ENCODE measurements around the gene EGFLAM.

Gene EGFLAM

GRCh38 chr5:38423276-38424147 lies 165.2 kb downstream of the EGFLAM start:
- FAIRE-seq: no peak

DNA sequence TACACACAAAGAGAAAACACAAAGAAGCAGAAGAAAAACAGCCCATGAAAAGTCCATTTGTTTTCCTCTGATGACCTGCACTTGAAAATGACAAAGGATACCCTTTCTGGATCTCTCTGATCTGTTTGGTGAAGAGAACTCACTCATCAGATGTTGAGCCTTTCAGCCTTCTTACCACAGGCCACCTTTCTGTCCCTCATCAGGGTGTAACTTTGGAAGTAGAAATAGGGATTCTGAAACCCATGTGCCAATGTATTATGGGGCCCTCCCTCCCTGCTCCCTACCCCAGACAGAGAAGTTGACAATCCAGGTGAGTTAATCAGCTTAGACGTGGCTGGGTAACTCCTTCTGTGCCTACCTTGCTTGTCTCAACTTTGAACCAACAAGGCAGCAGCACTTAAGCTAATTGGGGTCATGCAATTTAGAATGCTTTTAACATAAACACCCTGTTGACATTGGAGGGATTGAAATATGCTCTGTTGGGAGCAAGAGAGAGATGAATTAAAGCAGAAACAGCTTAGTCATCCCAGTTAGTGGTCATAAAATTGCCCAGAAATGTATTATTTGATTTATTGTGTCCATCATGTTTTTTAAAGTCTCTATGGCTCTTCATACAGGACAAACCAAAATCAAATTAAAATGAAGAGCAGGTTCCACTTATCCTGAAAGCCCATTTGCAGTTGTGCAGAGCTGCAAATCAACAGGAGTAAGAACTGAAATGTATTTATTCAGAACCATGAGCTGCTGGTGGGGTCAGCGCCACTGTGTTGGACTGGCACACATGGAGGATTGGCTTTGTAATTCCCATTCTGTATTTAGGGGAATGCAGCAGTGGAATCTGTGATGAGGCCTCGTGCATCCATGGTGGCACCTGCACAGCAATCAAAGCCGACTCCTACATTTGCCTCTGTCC lies 166.0 kb downstream of the EGFLAM start:
- no peak for FAIRE-seq

DNA sequence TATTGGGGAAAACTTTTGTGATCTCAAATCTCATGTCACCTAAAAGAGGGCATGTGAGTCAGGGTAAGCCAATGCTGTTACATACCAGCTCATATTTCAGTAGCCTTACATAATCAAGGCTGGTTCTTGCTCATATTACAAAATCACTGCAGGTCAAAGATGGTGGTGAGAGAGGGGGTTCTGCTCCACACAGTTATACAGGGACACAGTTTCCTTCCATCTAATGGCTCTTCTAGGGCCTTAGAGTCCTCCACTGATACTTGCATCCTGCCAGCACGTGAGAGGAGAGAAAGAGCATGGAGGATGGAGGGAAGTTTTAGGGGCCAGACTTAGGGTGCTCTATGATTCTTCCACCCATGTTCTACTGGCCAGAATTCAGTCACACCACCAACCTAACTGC lies 168.1 kb downstream of the EGFLAM start:
- no peak for FAIRE-seq

DNA sequence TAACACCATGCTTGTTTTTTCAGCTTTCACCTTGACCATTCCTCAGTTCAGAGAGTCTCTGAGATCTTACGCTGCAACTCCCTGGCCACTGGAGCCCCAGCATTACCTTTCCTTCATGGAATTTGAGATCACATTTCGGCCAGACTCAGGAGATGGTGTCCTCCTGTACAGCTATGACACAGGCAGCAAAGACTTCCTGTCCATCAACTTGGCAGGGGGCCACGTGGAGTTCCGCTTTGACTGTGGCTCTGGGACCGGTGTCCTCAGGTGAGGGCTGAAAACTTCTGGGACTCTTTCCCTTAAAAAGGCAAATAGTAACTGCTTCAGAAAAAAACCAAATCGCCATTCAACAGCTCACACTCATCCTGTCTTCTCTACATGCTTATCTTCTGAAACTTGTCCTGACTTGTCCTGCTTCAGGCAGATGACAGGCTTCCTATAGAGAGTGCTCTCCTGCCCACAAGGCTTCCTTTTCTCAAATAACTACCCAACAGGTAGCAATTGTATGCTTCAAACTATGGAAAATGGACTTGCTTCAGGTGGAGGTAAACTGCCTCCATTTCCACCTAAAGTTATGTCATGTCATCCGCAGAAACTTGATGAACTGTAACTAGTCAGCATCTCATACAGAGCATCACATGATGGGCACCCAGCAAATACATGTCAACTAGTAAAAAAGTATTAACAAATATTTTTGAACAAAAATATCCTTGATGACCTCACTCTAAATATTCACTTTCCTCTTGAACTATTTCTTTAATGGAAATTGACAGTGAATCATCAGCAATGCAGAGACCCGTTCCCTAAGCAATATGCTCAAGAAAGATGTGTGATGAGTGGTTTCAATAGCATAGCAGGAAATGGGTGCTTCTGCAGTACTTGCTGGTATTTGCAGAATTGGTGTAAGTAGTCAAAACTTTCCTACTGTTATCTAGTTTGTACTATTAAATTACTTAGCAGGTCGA lies 168.9 kb downstream of the EGFLAM start:
- no peak for FAIRE-seq

GRCh38 chr5:38431242-38431853 lies 173.0 kb downstream of the EGFLAM start:
- FAIRE-seq: no peak

DNA sequence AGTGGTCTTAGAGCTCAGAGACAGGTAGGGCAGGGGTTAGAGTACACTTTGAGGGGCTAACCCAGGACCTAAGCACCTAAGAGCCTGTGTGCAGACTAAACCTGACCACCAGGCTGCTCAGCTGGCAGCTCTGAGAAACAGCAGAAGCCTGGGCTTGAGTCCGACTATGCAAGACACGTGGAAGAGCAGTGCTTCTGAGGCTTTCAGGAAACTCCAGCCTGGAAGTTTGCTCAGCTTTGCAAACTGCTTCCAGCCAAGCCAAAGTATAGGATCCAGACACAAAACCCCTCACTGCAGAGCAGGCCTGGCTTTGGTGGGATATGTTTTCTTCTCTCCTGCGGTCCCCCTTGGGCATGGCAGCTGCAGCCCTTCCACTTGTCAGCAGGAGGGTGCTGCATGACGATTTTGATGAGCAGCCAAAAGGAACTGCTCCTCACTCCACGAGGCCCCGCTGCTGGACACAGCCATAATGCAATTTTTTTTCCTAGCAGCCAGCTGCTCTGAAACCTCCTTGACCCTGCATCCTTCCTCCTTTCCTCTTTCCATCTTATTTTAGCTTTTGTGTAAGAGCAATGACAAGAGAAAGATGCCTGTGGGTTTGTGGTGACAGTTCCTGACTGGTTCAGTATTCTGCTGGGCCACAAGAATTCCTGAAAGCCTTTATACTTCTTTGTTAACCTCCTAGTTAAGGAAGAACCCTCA lies 175.0 kb downstream of the EGFLAM start:
- FAIRE-seq: no peak

DNA sequence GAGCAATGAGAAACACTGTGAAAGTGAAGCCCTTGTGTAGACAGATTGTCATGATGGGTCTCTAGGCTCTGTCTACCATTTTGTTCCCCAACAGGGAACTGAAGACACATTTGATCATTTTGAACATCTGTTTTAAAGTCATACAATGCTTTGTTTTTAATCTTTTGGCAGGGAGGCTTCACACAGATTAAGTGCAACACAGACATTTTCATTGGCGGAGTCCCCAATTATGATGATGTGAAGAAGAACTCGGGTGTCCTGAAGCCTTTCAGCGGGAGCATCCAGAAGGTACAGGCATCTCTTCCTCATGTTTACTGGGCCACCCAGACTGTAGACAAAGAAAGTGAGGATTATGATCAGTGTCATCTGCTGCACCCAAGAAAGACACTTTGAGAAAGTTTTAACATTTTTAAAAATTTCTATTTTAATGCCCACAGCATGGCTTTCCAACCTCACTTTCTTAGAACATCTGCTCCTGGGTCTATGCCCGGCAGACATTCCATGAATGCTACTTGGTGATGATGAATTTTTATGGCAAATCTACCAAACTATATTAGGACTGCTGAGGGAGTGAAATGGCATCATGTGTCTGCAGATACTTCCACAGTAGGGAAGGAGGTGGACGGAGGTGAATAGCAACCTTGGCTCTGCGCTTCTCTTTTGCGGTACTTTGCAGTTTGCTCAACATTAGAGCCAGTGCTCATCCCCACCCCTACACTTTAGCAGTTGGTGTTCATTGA lies 176.8 kb downstream of the EGFLAM start:
- FAIRE-seq: no peak

- no peak for FAIRE-seq
These were observed 180.4 kb downstream of the EGFLAM start for GRCh38 chr5:38438757-38439156.

GRCh38 chr5:38441453-38442246 lies 183.3 kb downstream of the EGFLAM start:
- FAIRE-seq: peak; percentile 96

DNA sequence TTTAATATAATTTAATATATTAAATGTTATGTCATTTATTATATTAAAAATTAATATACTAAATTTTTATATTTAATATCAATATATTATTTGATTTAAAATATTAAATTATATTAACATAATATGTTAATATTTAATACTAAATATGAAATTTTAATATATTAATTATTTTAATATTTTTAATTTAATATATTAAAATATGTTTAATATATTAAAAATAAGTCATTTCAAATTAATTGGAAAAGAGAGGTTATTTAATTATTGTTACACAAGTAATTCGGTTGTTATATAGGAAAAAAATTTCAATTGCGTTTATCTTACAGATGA lies 183.9 kb downstream of the EGFLAM start:
- FAIRE-seq: no peak

DNA sequence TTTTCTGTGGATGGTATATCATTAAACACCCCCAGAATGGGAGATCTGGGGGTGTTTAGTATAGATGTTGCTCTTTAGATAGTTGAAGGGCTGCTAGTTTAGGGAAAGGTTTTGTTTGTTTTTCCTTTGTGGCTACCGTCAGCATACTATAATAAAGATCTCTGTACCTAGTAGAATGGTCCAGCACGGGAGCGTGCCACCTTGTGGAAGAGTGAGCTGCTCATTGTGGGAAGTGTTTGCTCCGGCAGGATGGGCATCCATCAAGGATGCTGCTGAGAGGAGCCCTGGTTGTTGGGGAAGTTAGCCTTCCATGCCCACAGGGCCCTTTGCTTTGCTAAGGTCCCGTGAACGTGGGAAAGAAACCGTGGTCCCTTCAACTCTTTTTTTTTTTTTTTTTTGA lies 185.0 kb downstream of the EGFLAM start:
- FAIRE-seq: no peak

- no peak for FAIRE-seq
These were observed 187.1 kb downstream of the EGFLAM start for GRCh38 chr5:38445374-38446028.

DNA sequence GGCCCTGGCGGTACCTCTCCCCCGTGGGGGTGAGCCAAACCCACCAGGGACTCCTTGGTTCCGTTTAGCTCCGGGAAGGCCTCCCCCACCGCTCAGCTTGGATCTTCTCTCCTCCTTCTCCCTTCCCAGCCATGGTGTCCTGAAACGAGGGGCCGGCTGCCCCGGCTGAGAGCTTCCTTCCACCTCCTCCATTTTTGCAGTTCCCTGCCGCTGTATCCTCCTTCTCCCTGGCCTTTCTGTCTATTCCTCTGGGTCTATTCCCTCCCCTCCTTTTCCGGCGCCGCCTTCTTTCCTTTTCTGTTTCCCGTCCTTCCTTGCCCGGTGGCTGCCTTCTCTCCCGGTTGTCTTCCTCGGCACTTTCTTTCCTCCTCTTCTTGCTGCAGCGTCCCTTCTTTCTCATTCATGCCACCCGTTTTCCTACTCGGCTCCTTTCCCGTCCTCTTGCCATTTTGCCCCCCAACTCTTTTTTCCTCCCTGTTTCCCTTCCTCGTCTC lies 187.7 kb downstream of the EGFLAM start:
- FAIRE-seq: no peak

DNA sequence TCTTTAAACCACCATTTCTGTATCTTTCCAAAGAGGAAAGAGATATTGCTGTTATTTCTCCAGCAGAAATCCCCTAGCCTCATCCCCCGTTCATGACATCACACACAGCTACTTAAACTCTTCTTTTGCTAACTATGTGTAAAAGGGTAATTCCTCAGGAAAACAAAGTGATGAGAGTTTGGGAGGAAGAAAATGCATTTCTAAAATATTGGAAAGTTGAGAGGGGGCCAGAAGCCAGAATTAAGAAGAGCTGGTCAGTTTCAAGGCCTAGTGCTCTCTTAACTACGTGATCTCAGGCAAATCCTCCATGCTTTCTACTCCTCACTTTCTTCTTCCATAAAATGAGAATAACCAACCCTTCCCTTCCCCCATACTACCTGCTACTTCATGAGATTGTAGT lies 188.7 kb downstream of the EGFLAM start:
- no peak for FAIRE-seq

GRCh38 chr5:38447786-38448185 lies 189.4 kb downstream of the EGFLAM start:
- no peak for FAIRE-seq

GRCh38 chr5:38448568-38449350 lies 190.4 kb downstream of the EGFLAM start:
- FAIRE-seq: no peak

GRCh38 chr5:38450627-38451026 lies 192.3 kb downstream of the EGFLAM start:
- FAIRE-seq: no peak

DNA sequence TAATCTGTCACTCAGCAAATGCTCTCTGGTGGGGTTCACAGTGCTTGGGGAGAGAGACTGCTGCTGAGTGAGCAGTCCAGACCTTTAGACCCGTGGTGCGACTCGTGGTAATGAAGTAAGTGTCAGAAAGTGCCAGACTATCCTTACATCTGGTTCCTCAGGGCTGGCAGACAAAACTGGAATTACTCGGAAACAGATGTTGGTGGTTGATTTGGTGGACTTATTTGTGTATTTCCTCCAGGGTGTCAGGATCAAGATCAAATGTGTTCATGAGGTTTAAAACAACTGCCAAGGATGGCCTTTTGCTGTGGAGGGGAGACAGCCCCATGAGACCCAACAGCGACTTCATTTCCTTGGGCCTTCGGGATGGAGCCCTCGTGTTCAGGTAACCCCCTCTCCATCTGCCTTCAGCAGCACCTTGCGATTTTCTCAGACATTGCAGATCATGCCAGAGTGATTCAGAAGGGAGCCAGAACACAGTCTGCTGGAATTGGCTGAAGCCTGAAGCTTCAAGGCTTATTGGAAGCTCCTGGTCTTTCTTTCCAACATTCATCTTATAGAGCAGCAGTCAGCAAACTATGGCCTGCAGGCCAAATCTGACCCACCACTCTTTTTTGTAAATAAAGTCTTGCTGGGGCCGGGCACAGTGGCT lies 192.8 kb downstream of the EGFLAM start:
- no peak for FAIRE-seq
